GM15510 (cell line): ENCODE results near the gene TTC1.

Experiments used
- POLR2A ChIP-seq: IDR thresholded peaks from 3 replicates; pipeline ENCODE4 v1.6.1; 2011; ENCODE audit warnings: borderline replicate concordance; ENCODE audit not compliant: insufficient read length; ENCODE audit errors: extremely low read depth

Gene TTC1

DNA sequence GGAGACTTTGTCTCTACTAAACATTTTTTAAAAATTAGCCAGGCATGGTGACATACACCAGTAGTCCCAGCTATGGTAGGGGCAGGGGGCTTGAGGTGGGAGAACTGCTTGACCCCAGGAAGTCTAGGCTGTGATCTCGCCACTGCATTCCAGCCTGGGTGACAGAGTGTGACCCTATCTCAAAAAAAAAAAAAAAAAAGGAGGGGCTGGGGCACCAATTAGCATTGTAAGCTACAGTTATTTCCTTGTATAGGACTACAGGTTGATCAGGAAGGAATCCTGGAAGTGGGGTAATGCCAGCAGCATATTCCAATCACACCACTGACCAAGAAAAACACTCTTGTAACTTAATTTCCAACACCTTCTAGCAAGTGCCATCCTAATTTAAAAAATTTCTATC, 78.3 kb downstream of the TTC1 start:
- no peak for TF ChIP-seq POLR2A

DNA sequence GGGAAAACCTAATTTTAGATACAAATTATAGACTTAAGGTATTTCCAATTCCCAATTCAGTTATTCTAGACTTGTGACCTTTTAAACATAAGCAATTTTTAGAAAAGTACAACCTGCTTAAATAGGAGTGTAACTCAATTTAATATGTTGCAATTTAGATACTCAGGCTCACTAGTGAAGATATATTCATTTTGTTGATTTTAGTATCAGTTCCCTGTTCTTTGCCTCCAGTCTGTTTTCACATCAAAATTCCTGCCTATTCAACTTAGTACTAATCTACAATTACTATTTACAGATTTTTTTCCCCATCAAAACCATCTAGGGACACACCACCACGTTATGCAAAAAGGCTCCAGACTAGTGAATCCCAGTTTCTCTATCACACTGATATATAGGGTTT, 79.9 kb downstream of the TTC1 start:
- TF ChIP-seq POLR2A: no peak

DNA sequence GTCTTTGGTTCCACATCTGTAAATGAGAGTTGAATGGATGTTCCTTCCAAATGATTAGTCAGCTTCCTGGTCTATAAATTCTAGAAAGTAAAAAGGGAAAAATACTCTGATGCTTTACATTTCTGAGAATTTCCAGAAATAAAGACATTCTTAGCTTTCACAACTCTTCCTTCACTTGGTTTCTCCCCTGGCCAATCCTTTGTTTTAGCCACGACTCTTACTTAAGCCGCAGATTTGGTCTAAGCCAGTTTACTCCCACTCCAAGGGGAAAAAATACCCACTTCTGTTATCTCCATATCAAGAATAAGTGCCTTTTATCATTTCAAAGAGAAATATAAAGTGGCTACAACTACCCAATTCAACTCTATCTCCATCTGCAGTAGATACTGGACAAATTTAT, 80.6 kb downstream of the TTC1 start:
- no peak for TF ChIP-seq POLR2A

DNA sequence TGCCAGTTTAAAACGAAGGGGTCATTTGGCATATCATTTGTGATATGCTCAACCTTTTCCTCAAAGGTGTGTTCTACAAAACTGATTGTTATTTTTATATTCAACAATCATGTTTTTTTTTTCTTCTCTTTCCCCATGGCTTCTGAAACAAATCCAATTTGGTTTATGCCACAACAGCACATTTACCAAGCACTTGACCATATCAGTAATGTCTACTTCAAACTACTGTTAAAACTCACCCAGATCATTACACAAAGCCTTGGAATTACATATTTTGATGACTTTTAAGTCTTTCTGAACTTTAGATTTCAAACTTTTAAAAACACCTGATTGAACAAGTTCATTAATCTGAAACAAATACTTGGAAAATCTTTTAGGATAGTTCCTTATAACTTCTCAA, 81.1 kb downstream of the TTC1 start:
- TF ChIP-seq POLR2A: no peak

DNA sequence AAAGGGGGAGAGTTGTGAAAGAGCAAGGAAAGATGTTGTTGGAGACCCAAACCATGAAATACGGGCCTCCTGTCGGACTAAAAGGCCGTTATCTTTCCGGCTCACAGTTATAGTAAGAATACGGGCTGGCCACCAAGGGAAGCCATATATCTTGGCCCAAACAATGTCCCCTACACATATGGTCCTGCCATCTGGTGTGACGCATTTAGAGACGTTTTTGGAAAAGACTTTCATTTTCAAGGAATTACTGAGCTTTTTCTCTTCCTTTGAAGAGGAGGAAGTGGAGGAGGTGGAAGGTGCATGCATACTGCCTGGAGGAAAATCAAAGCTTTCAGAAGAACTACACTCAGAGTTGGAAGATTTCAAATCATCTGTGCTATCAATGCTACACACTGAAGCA, 83.6 kb downstream of the TTC1 start:
- TF ChIP-seq POLR2A: no peak

DNA sequence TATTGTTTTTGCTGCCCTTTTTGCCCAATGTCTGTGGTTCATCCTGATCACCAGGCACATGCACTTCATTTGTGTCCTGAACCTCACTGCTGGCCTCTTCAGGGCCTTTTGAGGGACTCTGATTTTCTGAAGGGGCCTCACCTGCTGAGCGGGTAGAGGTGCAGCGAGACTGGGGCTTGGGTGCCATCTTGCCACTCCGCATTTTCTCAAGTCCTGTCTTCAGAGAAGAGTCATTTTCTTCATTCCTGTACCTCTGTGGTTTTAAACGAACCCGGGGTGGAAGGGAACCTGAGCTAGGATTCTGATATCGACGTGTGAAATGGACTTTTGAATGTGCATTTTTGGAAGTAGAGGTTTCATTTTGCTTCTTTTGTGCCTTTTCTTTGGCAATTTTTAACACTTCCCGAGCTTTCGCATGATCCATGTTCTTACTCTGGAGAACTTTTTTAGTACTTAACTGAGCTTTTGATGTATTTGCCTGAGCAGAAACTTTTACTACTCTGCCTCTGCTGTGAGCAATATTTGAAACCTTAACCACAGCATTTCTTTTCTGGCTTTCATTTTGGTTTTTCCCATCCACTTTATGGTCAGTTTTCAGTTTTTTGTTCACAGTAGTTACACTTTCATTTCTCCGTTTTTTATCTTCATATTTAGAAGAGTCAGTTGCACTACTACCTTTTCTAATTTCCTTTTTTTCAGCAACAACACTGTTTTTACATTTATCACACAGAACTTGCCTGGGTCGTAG, 84.2 kb downstream of the TTC1 start:
- TF ChIP-seq POLR2A: no peak

DNA sequence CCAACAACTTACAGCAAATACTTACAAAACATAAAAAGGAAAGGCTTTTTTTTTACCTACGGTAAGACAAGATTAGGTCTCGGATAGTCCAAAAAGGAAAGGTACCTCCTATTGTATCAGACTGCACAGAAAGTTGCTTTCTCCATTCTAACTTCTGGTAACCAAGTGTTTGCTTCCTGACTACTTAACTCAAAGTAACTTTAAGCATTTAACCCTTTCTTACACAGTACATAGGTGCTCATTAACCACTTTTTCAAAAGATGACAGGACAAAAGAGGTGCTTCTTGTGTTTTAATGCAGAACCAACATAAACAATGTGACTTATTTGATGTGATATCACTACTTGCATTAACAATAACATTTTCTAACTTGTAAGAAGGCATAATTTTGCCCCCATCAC, 87.2 kb downstream of the TTC1 start:
- no peak for TF ChIP-seq POLR2A

DNA sequence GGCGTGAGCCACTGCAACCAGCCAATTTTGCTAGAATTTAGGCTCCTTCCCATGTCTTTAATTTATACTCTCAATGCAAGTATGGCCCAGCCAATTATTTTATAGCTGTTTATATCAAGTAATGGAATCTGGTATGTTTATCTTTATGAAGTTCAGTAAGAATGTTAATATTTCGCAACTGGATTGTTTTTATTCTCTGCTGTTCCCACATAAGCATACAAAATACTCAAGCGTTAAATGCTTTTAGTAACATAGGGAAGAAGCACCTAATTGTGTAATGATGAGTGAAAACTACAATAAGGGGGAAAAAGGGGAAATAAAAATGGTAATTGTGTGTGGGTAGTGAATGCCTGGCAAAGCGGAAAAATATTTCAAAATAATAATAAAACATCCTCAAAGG, 89.1 kb downstream of the TTC1 start:
- TF ChIP-seq POLR2A: no peak

DNA sequence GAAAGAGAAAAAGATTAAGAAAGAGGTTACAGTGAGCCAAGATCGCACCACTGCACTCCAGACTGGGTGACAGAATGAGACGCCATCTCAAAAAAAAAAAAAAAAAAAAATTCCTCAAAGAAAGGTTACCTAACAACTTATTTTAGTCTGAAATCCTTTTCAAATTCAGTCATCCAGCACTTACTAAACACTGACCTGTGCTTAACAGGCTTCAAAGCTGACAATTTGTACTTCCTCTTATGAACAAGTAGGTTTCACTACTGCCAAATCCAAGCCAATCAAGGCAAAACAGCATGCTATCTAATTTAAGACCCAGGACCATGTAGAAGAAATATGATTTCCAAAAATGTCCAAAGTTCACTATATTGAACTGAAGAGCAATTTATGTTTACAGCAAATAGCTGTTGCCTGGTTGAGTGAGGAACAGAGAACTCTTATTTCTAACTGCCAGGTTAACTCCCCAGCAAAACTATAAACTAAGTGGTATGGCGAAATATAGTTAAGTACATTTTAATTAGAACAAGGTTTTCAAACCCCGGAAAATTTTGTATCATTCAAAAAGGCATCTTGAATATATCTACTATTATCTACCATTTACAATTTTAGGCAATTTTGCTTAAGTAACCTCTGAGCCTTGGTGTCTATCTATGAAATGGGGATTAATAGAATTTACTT, 96.9 kb downstream of the TTC1 start:
- no peak for TF ChIP-seq POLR2A

DNA sequence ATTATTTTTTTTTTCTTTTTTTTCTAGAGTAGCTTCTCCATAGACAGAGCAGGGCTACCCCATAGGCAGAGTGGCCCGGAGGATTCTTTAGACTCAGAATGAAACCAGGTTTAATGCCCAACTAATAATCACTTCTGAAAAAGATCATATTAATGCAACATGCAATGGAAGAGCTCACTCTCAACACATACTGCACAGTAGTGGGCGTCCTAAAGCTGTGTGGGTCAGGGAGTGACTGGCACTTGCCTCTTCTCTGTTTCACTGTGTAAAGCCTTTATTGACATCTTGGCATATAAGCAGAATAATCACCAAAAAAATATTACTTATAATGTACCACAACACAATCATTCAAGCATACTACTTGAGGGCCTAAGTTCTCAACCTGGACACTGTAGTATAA, 99.2 kb downstream of the TTC1 start:
- no peak for TF ChIP-seq POLR2A
